Measurements from ENCODE around the gene SUSD3.
"Not testable (repeated sequence)": the region's sequence is repeated elsewhere in the genome, so short reads cannot be mapped to it uniquely, and the experiment has no call there.

Gene SUSD3

DNA sequence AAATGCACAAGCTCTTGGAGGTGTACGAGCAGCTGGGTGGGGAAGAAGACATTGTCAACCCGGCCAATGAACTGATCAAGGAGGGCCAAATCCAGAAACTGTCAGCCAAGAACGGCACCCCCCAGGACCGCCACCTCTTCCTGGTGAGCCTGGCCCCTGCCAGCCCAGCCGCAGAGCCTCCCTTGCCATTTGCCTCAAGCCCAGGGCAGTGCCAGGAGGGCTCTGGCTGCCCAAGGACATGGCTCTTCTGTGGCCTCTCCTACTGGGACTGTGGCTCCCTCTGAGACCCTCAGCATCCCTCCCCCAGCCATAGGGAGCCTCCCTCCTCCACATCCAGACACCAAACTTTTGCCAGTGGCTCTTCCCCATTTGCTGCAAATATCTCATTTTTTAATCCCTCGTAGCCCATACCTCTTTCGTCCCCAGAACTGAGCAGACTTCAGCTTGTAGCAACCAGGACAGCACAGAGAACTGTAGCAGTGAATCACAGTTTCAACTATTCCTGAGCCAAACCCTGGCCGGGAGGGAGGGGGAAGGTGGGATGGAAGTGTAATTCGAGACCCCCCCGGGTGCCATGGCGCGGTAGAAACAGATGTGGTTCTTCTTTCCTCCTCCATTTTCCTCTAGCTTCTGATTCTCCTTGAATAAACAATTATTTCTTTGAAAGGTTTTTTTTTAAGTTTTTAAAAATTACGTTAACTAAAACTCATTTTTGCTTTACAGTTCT lies 44.5 kb upstream of the SUSD3 start:
- no peak overlapping the region for H3K4me3 ChIP-seq (ENCODE audit: low read depth, low read length)
- TF ChIP-seq, protein P1, sequence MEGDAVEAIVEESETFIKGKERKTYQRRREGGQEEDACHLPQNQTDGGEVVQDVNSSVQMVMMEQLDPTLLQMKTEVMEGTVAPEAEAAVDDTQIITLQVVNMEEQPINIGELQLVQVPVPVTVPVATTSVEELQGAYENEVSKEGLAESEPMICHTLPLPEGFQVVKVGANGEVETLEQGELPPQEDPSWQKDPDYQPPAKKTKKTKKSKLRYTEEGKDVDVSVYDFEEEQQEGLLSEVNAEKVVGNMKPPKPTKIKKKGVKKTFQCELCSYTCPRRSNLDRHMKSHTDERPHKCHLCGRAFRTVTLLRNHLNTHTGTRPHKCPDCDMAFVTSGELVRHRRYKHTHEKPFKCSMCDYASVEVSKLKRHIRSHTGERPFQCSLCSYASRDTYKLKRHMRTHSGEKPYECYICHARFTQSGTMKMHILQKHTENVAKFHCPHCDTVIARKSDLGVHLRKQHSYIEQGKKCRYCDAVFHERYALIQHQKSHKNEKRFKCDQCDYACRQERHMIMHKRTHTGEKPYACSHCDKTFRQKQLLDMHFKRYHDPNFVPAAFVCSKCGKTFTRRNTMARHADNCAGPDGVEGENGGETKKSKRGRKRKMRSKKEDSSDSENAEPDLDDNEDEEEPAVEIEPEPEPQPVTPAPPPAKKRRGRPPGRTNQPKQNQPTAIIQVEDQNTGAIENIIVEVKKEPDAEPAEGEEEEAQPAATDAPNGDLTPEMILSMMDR (IDR thresholded peaks at IDR 0.05; ENCODE audit: borderline replicate concordance, insufficient read depth, low read depth, low read length), result no peak

DNA sequence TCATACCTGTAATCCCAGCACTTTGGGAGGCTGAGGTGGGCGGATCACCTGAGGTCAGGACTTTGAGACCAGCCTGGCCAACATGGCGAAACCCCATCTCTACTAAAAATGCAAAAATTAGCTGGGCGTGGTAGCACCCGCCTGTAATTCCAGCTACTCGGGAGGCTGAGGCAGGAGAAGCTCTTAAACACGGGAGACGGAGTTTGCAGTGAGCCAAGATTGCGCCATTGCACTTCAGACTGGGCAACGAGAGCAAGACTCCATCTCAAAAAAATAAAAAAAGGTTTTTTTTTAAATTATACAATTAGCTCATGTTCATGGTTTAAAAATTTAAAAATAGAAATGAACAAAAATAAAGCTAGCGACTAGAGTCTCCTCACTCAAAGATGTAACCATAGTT lies 43.3 kb upstream of the SUSD3 start:
- H3K4me3 ChIP-seq (ENCODE audit: low read depth, low read length), result not testable (repeated sequence)

GRCh38 chr9:93017621-93018020 lies 40.9 kb upstream of the SUSD3 start:
- H3K4me3 ChIP-seq (ENCODE audit: low read depth, low read length), result no peak overlapping the region
- TF ChIP-seq, protein P1 (IDR thresholded peaks at IDR 0.05; ENCODE audit: borderline replicate concordance, insufficient read depth, low read depth, low read length), result no peak

- TF ChIP-seq, protein P1 (IDR thresholded peaks at IDR 0.05; ENCODE audit: borderline replicate concordance, insufficient read depth, low read depth, low read length), result no peak
These were observed 38.4 kb upstream of the SUSD3 start for GRCh38 chr9:93020151-93020550.

GRCh38 chr9:93020771-93021670 lies 37.5 kb upstream of the SUSD3 start:
- H3K4me3 ChIP-seq (ENCODE audit: low read depth, low read length), result no peak overlapping the region
- TF ChIP-seq, protein P1 (IDR thresholded peaks at IDR 0.05; ENCODE audit: borderline replicate concordance, insufficient read depth, low read depth, low read length), result no peak

More at GRCh38 chr9:93020151-93020550, 38.4 kb upstream of the SUSD3 start:
- no peak overlapping the region for H3K4me3 ChIP-seq (ENCODE audit: low read depth, low read length)

DNA sequence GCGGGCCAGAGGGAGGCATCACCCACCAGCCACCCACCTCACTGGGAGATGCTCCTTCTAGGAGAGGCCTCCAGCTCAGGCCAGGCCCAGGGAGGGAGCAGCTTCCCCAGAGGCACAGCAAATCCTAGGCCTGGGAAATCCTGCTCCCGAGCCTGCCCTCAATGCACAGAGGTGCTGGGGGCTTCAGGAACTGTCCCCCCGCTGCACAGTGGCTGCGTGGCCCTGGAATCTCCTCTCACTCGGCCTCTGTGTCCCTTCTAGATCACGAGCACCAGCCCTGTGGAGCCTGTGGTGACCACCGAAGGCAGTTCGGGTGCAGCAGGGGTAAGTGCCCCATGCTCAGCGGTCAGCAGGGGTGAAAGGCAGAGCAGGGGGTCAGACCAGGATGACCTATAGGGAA lies 36.4 kb upstream of the SUSD3 start:
- TF ChIP-seq, protein P1 (IDR thresholded peaks at IDR 0.05; ENCODE audit: borderline replicate concordance, insufficient read depth, low read depth, low read length), result no peak
- H3K4me3 ChIP-seq (ENCODE audit: low read depth, low read length), result no peak overlapping the region

GRCh38 chr9:93022721-93023520 lies 35.6 kb upstream of the SUSD3 start:
- TF ChIP-seq, protein P1 (IDR thresholded peaks at IDR 0.05; ENCODE audit: borderline replicate concordance, insufficient read depth, low read depth, low read length), result no peak
- no peak overlapping the region for H3K4me3 ChIP-seq (ENCODE audit: low read depth, low read length)

Data from GM12875 (cell line).